ENCODE measurements around the gene TMED10. TPM values are rescaled to one million over a fixed set of nuclear protein-coding genes. Genes with fewer than 3 reads are reported as not detected.

TMED10 gene
- total RNA-seq, 2 experiments from 2014 or later: 129 to 221 TPM

DNA sequence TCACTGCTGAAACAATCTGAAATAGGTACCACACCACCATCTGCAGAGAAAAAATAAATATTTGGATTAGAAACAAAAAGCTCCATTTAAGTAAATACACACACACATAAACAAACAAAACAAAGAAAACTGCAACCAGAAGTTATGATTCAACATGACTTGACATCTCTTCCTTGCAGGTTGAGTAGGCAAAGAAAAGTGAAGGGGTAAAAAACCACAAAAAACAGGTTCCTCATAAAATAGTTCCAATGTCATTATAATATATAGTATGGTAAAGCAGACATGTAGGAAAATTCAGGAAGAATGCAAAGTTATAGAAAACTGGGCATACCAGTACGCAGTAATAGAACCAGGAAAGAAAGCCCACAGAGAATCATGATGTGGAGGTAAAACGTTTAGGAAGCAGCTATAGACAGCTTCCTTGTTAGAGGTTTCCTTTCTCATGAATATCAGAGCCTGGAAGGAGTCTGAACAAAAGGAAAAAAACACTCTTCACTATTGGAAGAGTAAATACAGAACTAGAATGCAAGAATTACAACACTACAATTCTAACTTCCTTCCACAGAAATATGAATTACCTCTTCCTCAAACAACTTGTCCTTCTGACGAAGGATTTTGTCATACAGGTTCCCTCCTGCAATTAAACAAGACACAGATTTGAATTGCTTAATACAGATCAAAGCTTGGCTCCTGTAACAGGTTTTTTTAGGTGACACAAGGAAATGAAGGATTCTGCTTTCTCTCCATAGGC is 55.7 kb downstream of the TMED10 start:
- H3K79me2 ChIP-seq (ENCODE audit: insufficient read depth, low read depth, low read length): peaks cover 10% of the 10 kb centered on the region
- H3K36me3 ChIP-seq (ENCODE audit: insufficient read depth, low read length): peaks cover 64% of the 10 kb centered on the region
- TF ChIP-seq, protein P1, sequence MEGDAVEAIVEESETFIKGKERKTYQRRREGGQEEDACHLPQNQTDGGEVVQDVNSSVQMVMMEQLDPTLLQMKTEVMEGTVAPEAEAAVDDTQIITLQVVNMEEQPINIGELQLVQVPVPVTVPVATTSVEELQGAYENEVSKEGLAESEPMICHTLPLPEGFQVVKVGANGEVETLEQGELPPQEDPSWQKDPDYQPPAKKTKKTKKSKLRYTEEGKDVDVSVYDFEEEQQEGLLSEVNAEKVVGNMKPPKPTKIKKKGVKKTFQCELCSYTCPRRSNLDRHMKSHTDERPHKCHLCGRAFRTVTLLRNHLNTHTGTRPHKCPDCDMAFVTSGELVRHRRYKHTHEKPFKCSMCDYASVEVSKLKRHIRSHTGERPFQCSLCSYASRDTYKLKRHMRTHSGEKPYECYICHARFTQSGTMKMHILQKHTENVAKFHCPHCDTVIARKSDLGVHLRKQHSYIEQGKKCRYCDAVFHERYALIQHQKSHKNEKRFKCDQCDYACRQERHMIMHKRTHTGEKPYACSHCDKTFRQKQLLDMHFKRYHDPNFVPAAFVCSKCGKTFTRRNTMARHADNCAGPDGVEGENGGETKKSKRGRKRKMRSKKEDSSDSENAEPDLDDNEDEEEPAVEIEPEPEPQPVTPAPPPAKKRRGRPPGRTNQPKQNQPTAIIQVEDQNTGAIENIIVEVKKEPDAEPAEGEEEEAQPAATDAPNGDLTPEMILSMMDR (conservative IDR thresholded peaks at IDR 0.05; ENCODE audit: low read length): no peak
- no peak for TF ChIP-seq EZH2phosphoT487 (IDR thresholded peaks at IDR 0.05; ENCODE audit: borderline replicate concordance, low read depth, low read length)
- peaks cover 7% of the 10 kb centered on the region; the same call in 1 of the 2 replicates for H4K20me1 ChIP-seq (ENCODE audit: insufficient read depth, low read length)
- POLR2A ChIA-PET: interaction anchor here (0.7 kb wide), 1 partner anchor 376 kb away, joined by 3 read pairs; no protein-coding TSS in a partner anchor
- H2AFZ ChIP-seq (ENCODE audit: low read length): no peak overlapping the region
- BruUV-seq (replicated peaks): no TSS peak
- H3K27ac ChIP-seq (ENCODE audit: low read depth, low read length, poor library complexity, severe bottlenecking): no peak overlapping the region
- H3K4me2 ChIP-seq (ENCODE audit: low read length): no peak overlapping the region
- H3K9me2 ChIP-seq (ENCODE audit: insufficient read depth, low read length): no peaks in the 10 kb centered on the region
- H3K4me1 ChIP-seq (ENCODE audit: insufficient read depth, low read length, poor library complexity, severe bottlenecking): peaks cover 10% of the 10 kb centered on the region
- DNase-seq (ENCODE audit: low spot score): no peak
- H3K9me3 ChIP-seq (ENCODE audit: low read length): no peaks in the 10 kb centered on the region
- intact Hi-C loops (cut with micrococcal nuclease; ENCODE audit: unreplicated experiment): no loop called here
- no peak overlapping the region for H3K4me3 ChIP-seq (ENCODE audit: low read depth, low read length, poor library complexity, severe bottlenecking)
- CTCF ChIA-PET (ENCODE audit: unreplicated experiment): interaction anchor here (0.7 kb wide), 1 partner anchor 469 kb away, joined by 3 read pairs; no protein-coding TSS in a partner anchor

GRCh38 chr14:75119056-75119455 is 57.4 kb downstream of the TMED10 start:
- ChIA-PET CTCF (ENCODE audit: unreplicated experiment) (no interaction called here), POLR2A (interaction anchor here (0.6 to 1.0 kb wide), 2 partner anchors 14 to 247 kb away, joined by 3 read pairs; no protein-coding TSS in a partner anchor)
- H4K20me1 ChIP-seq (ENCODE audit: insufficient read depth, low read length): no peaks in the 10 kb centered on the region
- TF ChIP-seq, protein P1 (conservative IDR thresholded peaks at IDR 0.05; ENCODE audit: low read length): no peak
- TF ChIP-seq EZH2phosphoT487 (IDR thresholded peaks at IDR 0.05; ENCODE audit: borderline replicate concordance, low read depth, low read length): no peak
- no peak overlapping the region for H3K4me3 ChIP-seq (ENCODE audit: low read depth, low read length, poor library complexity, severe bottlenecking)
- no peak overlapping the region for H3K27ac ChIP-seq (ENCODE audit: low read depth, low read length, poor library complexity, severe bottlenecking)
- H3K9me3 ChIP-seq (ENCODE audit: low read length): no peaks in the 10 kb centered on the region
- BruUV-seq (replicated peaks): no TSS peak
- H3K9me2 ChIP-seq (ENCODE audit: insufficient read depth, low read length): no peaks in the 10 kb centered on the region
- intact Hi-C loops (cut with micrococcal nuclease; ENCODE audit: unreplicated experiment): no loop called here
- no peak overlapping the region for H2AFZ ChIP-seq (ENCODE audit: low read length)
- peaks cover 71% of the 10 kb centered on the region for H3K36me3 ChIP-seq (ENCODE audit: insufficient read depth, low read length)
- DNase-seq (ENCODE audit: low spot score): no peak
- H3K4me2 ChIP-seq (ENCODE audit: low read length): no peak overlapping the region
- H3K4me1 ChIP-seq (ENCODE audit: insufficient read depth, low read length, poor library complexity, severe bottlenecking): no peaks in the 10 kb centered on the region
- no peaks in the 10 kb centered on the region for H3K79me2 ChIP-seq (ENCODE audit: insufficient read depth, low read depth, low read length)

- ChIA-PET POLR2A (no interaction called here), CTCF (ENCODE audit: unreplicated experiment) (no interaction called here)
- no peaks in the 10 kb centered on the region for H3K4me1 ChIP-seq (ENCODE audit: insufficient read depth, low read length, poor library complexity, severe bottlenecking)
- no peaks in the 10 kb centered on the region for H3K9me3 ChIP-seq (ENCODE audit: low read length)
- DNase-seq (ENCODE audit: low spot score): no peak
- H3K9me2 ChIP-seq (ENCODE audit: insufficient read depth, low read length): no peaks in the 10 kb centered on the region
- no peaks in the 10 kb centered on the region for H3K79me2 ChIP-seq (ENCODE audit: insufficient read depth, low read depth, low read length)
- H4K20me1 ChIP-seq (ENCODE audit: insufficient read depth, low read length): no peaks in the 10 kb centered on the region
- intact Hi-C loops (cut with micrococcal nuclease; ENCODE audit: unreplicated experiment): no loop called here
- H2AFZ ChIP-seq (ENCODE audit: low read length): no peak overlapping the region
- no peak for TF ChIP-seq EZH2phosphoT487 (IDR thresholded peaks at IDR 0.05; ENCODE audit: borderline replicate concordance, low read depth, low read length)
- no TSS peak for BruUV-seq (replicated peaks)
- no peak overlapping the region for H3K4me2 ChIP-seq (ENCODE audit: low read length)
- H3K27ac ChIP-seq (ENCODE audit: low read depth, low read length, poor library complexity, severe bottlenecking): no peak overlapping the region
- H3K36me3 ChIP-seq (ENCODE audit: insufficient read depth, low read length): peaks cover 91% of the 10 kb centered on the region
- H3K4me3 ChIP-seq (ENCODE audit: low read depth, low read length, poor library complexity, severe bottlenecking): no peak overlapping the region
Observed at GRCh38 chr14:75113932-75114539, 62.4 kb downstream of the TMED10 start.

All from OCI-LY7 (cell line).